Medulla oblongata (tissue), 1 donor: Measurements from ENCODE around the gene CACNG7.

Experiments used
- DNase-seq: peaks from one replicate; pipeline ENCODE4 v3.0.0-alpha.2; 2015; ENCODE audit errors: extremely low spot score

CACNG7 gene

GRCh38 chr19:53953383-53953782 lies 44.3 kb downstream of the CACNG7 start:
- DNase-seq: no peak

- DNase-seq: no peak
Measured at GRCh38 chr19:53957448-53958167, 48.5 kb downstream of the CACNG7 start.

- peak; percentile 33 for DNase-seq
Measured at GRCh38 chr19:53958168-53958571, 49.1 kb downstream of the CACNG7 start.

- DNase-seq: no peak
Measured at GRCh38 chr19:53958823-53959757, 50.0 kb downstream of the CACNG7 start.

GRCh38 chr19:53960187-53960586 lies 51.1 kb downstream of the CACNG7 start:
- no peak for DNase-seq

- DNase-seq: no peak
Measured at GRCh38 chr19:53960886-53961285, 51.8 kb downstream of the CACNG7 start.

DNA sequence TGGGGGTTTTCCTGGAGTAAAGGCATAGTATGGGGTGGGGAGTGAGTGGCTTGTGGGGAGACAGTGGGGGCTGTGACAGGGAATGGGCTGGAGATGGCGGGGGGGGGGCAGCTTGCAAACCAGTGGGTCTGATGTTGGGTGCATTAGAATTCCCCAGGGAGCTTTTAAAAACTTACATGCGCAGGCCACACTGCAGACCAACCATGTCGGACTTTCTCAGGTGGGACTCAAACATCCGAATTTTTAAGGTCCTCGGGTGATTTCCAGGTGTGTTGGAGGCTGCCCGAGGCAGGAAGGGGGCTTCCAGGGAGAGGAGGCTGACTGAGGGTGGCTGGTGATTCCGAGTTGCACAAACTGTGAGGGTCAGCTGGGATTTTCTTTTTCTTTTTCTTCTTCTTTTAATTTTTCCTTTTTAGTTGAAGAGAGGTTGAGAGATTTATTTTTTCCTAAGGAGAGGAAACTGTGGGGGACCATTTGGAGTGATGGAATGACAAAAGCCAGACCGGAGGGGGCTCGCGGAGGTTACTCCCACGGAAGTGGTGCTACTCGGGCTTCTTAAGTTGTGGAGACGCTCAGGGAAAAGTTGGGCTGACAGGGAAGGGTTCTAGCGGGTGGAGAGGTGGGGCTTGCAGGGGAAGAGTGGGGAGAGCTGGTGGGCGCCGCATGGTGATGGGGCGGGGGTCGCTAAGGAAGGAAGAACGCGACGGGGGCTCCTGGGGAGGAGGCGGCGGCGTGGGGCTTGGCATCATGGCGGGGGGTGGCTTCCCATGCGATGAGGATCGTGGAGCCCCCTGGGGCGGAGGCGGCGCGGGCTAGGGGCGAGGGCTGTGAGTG lies 52.7 kb downstream of the CACNG7 start:
- no peak for DNase-seq

- DNase-seq: no peak
Measured at GRCh38 chr19:53962887-53963431, 53.9 kb downstream of the CACNG7 start, which contains the start of gene CACNG8. TSS of gene CACNG8 (plus strand) at chr19:53962937.

- no peak for DNase-seq
Measured at GRCh38 chr19:53965091-53965490, 56.0 kb downstream of the CACNG7 start.

DNA sequence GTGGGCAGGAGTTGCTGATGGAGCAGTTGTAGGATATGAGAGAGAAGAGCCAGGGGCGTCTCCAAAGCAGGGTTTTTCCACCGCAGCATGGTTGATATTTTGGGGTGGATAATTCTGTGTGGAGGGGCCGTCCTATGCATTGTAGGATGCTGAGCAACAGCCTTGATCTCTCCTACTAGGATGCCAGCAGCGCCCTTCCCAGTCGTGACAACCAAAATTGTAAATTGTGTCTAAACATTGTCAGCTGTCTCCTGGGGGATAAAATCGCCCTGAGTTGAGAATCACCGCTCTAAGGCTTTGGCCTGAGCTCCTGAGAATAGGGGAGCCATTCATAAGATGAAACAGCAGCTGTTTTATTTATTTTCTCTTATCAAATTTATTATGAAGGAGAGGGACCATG lies 57.9 kb downstream of the CACNG7 start:
- DNase-seq: no peak

DNA sequence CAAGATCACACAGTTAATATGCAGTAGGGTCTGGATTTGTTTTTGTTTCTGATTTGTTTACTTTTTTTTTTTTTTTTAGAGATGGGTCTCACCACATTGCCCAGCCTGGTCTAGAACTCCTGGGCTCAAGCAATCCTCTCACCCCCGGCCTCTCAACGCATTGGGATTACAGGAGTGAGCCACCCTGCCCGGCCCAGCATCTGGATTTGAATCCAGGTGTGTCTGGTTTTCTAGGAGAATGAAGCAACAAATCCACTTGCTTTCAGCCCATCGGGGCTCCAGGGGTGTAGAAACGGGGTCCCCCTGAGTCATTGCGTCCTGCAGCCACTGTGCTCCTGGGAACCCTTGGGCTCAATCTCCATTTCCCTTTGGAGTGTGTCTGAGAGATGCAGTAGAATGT lies 60.3 kb downstream of the CACNG7 start:
- DNase-seq: no peak

DNA sequence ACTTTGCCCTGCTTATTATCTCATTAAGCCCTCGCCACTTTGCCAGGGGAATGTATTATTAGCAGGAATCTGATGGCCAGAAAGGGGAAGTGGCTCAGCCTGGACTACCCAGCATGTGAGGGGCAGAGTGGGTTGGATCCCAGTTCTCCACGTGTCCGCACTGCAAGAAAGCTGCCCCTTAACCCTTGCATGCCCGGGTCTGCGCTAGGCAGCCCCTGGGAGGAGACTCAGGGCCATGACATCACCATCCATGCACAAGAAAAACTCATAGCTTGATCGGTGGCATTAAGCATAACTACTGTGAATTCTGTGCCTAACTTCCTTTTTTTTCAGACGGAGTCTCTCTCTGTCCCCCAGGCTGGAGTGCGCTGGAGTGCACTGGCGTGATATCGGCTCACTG lies 62.6 kb downstream of the CACNG7 start:
- DNase-seq: peak; percentile 36

DNA sequence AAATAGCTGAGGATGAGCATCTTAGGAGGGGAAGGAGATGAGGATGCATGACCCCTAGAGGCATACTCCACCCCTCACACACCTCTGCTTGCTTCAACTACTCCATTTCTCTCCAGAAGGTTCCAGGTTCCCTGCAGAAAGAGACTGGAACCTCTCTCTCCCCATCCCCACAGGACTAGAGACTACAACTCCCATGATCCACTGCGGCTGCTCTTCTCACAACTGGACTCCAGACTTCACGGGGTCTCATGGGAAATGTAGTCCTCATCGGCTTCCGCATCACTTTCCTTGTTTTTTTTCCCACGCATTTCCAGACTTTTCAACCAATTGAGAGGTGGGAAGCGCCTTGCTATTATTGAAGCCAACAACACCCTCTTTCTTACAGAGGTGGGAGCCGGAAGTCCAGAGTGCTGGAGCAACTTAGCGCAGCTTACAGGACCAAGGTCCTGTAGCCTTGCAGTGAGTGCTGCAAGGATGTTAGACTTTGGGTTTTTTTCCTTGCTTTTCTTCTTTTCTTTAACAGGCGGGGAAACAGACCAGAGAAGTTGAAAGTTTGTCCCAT lies 68.4 kb downstream of the CACNG7 start:
- DNase-seq: peak; percentile 96

- peak; percentile 75 for DNase-seq
Measured at GRCh38 chr19:53977991-53978731, 69.1 kb downstream of the CACNG7 start.

DNA sequence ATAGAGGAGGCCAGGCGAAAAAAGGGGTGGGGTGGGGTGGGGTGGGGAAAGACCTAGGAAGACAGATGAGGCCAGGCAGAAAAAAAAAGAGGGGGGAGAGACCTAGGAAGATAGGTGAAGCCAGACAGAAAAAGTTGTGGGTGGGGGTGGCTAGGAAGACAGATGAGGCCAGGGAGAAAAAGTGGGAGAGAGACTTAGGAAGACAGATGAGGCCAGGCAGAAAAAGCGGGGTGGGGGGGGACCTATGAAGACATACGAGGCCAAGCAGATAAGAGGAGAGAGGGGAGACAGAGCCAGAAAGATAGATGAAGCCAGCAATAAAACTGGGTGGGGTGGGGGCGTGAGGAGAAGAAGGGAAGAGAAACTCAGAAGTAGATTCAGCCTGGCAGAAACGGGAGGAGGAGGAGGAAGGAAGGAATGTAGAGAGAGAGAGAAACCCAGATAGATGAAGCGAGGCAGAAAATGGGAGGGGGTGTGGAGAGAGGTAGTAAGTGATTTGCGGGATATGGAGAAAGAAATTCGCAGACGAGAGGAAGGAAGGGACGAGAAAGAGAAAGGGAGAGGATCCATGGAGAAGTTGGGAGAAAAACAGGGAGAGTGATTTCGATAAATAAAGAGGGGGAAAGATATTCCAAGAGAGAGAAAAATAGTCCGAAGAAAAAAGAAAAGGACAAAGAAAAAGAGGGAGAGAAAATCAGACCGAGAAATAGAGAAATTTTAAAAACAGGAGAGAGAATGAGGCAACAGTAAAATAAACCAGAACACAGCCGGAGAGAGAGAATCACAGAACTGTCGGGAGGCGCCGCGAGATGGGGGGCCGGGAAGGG lies 70.1 kb downstream of the CACNG7 start:
- no peak for DNase-seq

GRCh38 chr19:53980539-53981375 lies 71.7 kb downstream of the CACNG7 start:
- no peak for DNase-seq

- DNase-seq: no peak
Measured at GRCh38 chr19:53981376-53981951, 72.4 kb downstream of the CACNG7 start.

GRCh38 chr19:53982001-53982451 lies 72.9 kb downstream of the CACNG7 start:
- DNase-seq: no peak
